Anterior cingulate cortex (tissue), 58 donors: ENCODE results near the gene COPS3.

Experiments
- DNase-seq, 58 donors: peaks; one replicate each; lab custom pipeline; 2025; lab: John Stamatoyannopoulos, UW

Gene COPS3

DNA sequence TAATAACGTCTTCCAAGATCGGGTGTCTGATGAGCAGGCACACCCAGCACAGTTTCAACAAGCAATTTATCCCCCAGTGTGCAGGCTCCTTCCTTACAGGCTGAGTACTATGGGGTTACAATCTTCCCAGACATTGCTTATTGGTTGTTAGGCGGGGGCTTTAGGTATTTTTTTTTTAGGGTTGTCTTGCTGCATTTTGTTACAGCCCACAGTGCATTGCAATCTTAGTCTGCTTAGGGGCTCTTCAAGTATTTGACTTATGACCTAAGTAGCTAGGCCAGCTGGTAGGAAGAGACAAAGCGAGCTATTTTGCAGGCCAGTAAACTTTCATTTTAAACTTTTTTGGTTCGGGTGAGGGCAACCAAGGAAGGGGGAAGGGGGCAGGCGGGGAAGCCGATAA, 80.7 kb downstream of the COPS3 start:
- DNase-seq, result no peak

- no peak for DNase-seq
Measured at GRCh38 chr17:17198281-17198680, 82.8 kb downstream of the COPS3 start.

DNA sequence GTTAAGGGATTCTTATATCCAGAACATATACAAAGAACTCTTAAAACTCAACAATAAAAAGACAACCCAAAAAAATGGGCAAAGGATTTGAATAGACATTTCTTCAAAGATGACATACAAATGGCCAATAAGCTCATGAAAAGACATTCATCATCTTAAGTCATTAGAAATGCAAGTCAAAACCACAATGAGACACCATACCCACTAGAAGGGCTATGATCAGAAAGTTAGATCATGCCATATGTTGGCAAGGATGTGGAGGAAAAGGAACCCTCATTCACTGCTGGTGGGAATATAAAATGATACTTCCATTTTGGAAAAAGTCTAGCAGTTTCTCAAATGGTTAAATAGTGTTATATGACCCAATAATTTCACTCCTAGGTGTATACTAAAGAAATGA, 84.3 kb downstream of the COPS3 start:
- no peak for DNase-seq
